NCI-H1092 (cell line): ENCODE measurements around the gene ANO9.

Source experiments
- DNase-seq: peaks from one replicate; lab custom pipeline; 2025; lab: John Stamatoyannopoulos, UW

Gene ANO9, protein sequence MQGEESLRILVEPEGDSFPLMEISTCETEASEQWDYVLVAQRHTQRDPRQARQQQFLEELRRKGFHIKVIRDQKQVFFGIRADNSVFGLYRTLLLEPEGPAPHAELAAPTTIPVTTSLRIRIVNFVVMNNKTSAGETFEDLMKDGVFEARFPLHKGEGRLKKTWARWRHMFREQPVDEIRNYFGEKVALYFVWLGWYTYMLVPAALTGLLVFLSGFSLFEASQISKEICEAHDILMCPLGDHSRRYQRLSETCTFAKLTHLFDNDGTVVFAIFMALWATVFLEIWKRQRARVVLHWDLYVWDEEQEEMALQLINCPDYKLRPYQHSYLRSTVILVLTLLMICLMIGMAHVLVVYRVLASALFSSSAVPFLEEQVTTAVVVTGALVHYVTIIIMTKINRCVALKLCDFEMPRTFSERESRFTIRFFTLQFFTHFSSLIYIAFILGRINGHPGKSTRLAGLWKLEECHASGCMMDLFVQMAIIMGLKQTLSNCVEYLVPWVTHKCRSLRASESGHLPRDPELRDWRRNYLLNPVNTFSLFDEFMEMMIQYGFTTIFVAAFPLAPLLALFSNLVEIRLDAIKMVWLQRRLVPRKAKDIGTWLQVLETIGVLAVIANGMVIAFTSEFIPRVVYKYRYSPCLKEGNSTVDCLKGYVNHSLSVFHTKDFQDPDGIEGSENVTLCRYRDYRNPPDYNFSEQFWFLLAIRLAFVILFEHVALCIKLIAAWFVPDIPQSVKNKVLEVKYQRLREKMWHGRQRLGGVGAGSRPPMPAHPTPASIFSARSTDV

DNA sequence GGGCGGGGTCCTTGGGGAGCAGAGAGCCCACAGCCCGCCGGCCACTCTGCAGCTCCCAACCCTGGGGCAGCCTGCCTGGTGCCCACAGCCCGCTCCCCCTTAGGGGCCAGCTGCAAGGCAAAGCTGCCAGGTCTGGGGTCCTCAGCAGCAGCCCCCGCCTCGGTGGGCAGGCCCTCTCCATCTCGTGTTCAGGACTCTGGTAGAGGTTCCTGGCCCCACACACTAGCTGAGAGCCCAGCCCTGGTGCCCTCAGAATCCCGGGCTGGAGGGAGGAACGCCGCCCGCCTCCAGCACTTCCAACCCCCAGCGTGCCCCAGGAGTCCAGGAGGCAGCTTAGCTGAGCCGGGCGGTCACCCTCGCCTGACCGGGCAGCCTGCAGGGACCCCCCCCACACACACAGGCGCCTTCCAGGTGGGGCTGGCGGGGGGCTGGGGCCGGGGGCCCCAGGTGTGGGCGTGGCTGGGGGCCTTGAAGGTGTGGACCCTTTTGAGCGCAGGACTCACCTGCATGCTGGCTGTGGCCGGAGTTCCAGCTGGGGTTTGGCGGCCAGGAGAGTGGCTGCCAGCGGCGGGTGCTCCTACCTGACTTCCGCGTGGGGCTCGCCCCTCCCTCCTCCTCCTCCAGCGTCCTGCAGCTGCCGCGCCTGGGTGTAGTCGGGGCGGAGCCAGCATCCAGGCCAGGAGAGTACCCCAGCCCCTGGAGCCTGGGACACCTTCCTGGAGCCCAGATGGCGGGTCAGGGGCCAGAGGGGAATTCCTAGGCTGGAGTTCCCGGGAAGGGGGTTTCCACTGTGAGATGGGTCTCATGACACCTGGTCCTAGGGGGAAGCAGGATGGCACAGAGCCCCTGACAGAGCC is at the start of gene ANO9:
Gene ANO9 (minus strand): TSS at position 594 of the 857 bp plus-strand sequence. CDS start 85 bp downstream, at position 509.
- DNase-seq = no peak

DNA sequence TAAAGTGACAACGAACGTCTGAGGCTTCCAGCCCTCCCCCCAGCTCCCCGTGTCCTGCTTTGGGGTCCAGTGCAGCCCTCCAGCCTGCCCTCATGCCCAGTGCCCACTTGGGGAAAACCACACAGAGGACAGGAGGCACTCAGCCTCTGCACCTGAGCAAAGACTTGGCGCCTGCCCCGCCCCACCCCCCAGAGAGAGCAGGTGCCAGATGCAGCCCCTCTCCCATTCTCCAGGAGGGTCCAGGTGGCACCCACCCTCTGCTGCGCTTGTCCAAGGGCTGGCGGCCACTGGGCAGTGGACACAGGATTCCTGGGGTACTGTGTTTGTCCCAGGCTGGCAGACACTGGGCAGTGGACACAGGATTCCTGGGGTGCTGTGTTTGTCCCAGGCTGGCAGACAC is 49.5 kb upstream of the ANO9 start:
- DNase-seq = no peak

DNA sequence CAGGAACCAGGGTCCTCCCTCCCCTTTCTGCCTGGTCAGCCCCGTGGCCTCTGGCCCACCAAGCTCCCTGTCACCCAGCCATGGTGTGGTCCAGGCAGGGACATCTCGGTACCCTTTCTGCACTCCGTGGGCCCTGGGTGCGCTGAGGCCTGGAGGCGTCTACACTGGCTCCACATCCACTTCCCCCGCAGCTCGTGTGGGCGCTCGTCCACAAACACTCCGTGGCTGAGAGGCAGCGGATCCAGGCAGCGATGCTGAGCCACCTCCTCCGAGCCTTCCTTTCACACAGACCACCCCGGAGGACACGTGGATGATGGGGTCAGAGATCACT is 49.1 kb upstream of the ANO9 start:
- DNase-seq = no peak

DNA sequence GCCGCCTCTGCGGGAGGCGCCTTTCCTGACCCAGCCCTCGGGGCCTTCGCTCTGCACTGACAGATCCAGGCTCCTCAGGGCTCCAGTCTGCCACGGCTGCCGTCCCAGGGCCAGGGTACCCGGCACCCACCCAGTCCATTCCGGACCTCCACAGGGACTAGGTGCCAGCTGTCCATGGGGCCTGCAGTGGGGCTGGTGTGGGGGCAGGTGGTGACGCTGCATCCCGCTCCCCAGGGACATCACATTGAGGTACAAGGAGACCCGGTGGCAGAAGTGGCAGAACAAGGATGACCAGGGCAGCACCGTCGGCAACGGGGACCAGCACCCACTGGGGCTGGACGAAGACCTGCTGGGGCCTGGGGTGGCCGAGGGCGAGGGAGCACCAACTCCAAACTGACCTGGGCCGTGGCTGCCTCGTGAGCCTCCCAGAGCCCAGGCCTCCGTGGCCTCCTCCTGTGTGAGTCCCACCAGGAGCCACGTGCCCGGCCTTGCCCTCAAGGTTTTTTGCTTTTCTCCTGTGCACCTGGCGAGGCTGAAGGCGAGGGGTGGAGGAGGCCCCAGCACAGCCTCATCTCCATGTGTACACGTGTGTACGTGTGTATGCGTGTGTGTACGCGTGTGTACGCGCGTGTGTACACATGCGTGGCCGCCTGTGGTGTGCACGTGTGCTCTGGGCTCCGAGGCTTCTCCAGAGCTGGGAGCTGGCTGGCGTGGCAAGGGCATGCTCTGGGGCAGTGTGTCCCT is 48.5 kb upstream of the ANO9 start:
- DNase-seq = no peak

DNA sequence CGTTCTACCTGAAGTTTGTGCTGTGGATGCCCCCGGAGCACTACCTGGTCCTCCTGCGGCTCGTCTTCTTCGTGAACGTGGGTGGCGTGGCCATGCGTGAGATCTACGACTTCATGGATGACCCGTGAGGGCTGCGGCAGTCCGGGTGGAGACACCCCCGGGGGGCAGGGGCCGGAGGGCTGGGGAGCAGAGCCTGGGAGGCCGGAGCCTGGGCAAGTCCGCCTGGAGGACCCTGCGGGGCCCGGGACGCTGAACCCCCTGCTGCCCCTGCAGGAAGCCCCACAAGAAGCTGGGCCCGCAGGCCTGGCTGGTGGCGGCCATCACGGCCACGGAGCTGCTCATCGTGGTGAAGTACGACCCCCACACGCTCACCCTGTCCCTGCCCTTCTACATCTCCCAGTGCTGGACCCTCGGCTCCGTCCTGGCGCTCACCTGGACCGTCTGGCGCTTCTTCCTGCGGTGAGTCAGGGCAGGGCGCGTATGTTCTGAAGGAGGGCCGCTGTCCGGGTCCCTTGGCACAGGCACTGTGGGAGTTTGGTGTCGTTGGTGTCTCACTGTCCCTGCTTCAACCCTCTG is 47.9 kb upstream of the ANO9 start:
- DNase-seq = no peak

DNA sequence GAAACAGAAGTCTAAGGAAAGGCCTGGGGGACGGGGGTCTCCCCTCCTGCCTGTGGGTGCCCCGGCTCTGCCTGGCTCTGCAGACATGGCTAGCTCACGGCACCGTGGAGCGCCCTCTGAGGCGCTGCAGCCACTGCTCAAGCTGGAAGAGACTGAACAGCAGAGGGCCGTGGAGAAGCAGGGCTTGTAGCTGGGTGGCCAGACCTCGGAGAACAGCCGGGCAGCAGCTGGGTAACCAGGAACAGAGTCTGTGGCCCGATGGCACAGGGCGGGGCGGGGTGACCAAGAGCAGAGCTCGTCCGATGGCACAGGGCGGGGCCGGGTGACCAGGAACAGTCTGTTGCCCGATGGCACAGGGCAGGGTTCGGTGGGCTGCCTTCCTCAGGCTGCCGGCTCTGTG is 47.2 kb upstream of the ANO9 start:
- DNase-seq = no peak

DNA sequence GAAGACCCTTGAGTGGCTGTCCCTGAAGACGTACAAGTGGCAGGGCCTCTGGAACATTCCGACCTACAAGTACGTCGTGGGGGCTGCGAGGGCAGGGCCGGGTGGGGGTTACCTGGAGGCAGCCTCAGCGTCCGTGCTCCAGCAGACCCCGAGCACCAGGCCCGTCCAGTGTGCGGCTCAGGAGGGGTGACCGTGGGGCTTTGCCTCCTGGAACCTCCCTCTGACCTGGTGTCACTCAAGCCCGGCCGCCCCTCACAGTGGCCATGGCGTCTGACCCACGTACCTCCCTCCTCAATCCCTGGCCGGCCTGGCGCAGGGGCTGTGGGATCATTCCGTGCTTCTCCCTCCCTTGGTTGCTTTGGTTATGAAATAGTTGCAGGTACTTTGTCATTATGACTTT is 46.8 kb upstream of the ANO9 start:
- DNase-seq = no peak

DNA sequence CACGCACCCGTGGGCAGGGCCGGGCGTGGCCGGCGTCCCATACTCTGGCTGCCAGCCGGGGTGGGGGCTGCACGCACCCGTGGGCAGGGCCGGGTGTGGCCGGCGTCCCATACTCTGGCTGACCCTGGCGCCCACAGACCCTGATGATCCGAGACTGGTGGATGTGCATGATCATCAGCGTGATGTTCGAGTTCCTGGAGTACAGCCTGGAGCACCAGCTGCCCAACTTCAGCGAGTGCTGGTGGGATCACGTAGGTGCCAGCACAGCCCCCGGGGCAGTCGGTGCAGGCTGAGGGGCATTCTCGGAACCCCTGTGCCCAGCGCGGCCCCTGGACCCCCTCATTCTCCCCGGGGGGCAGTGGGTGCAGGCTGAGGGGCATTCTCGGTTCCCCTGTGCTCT is 46.3 kb upstream of the ANO9 start:
- no peak for DNase-seq

DNA sequence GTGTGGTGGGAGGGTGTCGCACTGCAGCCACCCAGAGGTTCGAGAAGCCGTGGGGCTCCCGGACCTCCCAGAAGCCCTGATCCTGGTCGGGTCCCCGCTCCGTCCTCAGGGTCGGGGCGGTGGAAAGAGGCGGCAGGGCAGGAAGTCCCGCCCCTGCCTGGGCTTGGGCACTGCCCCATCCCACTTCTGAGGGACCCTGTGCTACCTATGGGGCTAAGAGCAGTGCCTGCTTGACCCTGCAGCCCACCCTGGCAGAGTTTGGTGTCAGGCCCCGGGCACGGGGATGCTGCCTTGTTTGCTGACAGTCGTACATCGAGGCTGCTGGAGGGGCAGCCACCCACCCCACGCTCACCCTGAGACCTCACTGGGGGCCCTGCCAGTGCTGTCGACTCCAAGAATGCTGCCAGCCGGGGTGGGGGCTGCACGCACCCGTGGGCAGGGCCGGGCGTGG is 45.8 kb upstream of the ANO9 start:
- no peak for DNase-seq

DNA sequence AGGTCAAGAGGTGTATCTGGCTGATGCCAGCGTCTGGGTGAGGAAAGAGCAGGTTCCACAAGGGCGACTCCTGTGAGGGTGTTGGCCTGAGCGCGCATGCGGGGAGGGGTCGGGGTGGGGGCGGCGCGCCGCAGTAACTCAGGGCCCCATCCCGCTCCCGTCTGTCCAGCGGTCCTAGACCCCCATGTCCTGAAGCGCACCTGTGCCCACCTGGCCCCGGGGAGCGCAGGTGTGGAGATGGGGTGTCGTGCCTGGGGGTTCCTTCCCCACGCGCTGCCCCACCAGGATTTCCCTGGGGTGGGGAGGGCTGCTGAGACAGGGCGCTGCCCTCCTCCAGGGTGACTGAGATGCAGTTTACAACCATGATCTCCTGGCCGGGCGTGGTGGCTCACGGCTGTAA is 44.4 kb upstream of the ANO9 start:
- no peak for DNase-seq

DNA sequence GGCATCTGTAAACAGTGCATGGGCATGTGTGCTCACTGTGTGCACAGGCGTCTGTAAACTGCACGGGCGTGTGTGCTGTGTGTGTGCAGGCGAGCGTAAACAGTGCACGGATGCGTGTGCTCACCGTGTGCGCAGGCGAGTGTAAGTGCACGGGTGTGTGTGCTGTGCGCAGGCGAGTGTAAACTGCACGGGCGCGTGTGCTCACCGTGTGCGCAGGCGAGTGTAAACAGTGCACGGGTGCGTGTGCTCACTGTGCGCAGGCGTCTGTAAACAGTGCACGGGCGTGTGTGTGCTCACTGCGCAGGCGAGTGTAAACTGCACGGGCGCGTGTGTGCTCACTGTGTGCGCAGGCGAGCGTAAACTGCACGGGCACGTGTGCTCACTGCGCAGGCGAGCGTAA is 42.8 kb upstream of the ANO9 start:
- no peak for DNase-seq

DNA sequence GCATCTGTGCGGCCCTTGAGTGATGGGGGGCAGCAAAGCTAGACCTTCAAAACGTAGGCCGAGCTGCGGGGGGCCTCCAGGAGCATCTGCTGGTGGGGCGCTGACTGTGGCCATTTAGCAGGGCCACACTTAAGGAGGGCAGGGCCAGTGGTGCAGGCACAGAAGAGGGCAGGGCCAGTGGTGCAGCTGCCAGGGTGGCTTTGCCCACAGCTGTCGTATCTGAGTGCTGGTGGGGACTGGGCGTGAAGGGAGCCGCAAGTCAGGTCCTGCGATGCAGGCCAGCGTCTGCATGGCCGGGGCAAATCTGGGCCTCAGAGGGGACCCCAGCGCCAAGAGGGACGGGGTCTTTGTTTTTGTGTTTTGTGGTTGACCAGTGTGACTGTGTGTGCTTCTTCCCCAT is 37.5 kb upstream of the ANO9 start:
- DNase-seq = no peak

DNA sequence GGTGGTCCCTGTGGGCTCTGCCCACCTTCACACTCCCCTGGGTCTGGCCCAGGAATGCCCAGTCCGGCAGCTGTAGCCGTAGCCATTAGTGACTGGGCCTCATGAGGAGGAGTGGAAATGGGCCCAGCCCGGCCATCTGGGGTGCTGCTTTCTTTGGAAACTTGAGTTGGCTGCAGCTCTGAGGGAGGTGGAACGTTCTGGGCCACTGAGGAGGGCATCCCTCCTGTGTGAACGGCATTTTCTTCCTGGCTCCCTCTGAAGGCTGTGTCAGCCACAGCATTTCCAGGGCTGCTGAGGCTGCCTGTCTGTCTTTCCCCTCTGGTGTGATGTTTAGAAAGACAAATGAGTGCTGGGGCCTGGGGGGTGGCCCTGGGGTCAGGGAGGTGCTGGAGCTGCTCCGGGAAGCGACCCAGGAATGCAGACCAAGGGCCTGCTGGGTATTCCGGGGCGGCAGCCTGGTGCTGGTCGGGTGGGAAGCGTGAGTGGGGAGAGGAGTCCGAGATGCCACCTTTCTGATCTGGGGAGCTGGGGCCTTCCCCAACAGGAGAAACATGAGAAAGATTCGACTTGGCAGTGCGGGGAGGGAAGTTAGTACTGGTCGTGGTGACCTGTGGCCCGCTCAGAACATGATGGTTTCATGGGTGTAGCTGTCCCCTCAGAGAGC is 35.4 kb upstream of the ANO9 start:
- DNase-seq = no peak

DNA sequence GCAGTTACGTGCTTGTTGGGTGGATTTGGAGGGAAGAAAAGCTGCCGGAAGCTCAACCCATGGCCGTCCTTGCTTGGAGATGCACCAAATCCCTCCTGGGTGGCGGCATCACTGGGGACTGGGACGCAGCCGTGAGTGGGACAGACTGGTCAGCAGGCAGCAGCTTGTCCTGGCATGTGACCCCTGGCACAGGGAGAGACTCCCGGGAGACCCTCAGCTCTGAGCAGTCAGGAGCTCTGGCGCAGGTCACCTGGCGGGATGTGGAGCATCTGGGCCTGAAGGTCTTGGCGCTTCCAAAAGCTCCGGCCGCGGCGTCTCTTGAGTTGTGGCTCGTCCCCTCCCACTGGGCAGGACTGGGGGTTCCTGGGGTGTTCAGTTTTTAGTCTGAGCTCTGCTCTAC is 34.6 kb upstream of the ANO9 start:
- DNase-seq = no peak

DNA sequence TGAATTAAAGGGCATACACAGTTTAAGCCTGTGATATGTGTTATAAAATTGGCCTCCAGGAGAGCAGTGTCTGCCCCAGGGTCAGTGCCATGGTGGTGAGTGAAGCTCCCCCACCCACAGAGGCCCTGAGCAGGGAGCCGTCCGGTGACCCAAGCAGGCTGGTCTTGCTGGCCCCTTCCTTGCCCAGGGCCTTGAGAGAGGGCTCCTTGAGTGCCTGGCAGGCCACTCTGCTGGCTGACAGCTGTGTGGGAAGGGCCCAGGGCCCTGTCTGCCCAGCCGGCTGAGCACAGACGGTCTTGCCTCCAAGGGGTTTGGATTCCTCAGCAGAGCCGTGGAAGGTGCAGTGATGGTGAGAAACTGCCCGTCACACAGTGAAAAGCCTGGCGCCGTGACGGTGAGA is 34.1 kb upstream of the ANO9 start:
- no peak for DNase-seq

DNA sequence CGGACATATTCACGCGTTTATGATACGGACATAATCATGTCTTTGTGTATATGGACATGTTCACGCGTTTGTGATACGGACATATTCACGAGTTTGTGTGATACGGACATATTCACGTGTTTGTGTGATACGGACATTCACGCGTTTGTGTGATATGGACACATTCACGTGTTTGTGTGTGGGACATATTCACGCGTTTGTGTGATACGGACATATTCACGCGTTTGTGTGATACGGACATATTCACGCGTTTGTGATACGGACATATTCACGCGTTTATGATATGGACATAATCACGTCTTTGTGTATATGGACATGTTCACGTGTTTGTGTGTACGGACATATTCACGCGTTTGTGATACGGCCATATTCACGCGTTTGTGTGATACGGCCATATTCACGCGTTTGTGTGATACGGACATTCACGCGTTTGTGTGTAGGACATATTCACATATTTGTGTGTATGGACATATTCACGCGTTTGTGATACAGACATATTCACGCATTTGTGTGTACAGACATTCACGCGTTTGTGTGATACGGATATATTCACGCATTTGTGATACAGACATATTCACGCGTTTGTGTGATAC is 33.2 kb upstream of the ANO9 start:
- DNase-seq = no peak

DNA sequence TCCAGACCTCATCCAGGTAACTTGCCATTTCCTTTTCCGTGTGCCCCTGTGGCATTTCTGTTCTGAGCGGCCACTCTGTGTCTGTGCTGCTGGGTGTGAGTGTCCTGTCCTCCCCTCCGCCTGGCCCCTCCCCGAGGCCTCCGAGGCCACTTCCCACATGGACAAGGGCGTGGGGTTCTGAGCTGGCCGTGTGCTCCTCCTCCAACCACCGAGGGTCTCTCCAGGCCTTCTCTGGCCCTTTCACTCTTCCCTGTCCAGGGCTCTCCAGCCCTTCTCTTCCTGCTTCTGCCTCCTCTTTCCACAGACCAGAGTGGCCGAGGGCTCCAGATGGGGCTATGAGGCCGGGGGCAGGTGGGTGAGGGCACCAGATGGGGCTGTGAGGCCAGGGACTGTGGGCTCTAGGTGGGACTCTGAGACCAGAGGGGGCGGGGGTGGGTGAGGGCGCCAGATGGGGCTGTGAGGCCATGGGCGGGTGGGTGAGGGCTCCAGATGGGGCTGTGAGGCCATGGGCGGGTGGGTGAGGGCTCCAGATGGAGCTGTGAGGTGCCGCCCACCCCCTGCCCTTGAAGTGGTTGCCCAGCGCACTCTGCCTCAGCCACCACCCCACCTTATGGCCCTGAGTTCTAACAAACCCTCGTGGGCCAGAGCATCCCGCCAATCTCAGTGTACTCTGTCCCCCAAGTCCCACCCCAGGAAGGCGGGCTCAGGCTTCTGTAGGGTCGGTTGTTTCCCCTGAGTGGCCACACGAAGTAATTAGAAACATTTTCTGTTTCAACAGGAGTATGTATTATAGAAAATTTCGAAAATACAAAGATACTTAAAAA is 32.4 kb upstream of the ANO9 start:
- no peak for DNase-seq

DNA sequence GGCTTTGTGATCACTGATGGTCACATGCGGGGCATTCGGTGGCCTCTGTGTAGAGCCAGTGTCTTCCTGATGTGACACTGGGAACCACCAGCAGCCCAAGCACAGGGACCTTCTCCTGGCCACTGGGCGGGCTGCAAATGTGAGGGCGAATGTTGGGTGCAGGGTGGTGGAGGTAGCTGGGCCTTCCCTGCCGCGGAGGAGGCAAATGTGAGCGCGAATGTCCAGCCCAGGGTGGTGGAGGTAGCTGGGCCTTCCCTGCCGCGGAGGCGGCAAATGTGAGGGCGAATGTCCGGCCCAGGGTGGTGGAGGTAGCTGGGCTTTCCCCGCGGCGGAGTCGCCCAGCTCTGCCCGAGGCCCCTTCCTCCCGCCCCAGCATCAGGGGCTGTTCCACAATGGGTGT is 31.6 kb upstream of the ANO9 start:
- DNase-seq = no peak

DNA sequence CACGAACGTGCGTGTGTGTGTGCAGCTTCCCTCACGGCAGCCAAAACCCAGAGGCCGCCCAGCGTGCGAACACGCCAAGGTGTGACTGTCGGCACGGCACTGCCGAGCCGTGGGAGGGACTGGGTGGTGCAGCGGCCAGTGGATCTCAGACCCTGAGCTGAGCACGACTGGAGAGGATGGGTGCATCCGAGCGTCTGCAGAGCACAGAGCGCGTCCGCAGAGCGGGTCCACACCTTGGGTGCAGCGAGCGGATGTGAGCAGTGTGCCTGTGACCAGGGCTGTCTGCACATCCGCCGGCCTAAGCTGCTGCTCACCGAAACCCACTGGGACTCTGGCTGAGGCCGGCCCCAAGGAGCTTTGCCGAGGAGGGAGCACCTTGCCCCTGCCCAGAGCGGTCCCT is 31.0 kb upstream of the ANO9 start:
- no peak for DNase-seq

DNA sequence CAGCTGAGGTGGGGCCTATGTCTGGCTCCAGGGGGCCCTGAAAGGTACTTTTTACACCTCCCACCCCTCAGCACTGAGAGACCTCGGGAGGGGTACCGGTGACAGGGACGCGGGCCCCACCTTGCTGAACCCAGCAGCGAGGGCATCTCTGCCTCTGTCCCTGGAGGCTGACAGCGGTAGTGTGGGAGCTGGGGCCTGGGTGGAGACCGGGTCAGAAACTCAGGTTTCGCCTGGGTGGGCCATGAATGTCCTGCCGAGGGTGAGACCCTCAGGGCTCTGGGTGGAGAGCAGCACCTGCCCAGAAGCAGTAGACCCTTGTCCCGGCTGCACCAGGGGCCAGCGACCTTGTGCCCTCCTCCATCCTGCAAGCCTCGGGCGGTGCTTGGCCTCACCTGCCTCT is 30.5 kb upstream of the ANO9 start:
- DNase-seq = no peak
